ENCODE measurements around the gene NUDT14. TPM values are rescaled to one million over a fixed set of nuclear protein-coding genes. Genes with fewer than 3 reads are reported as not detected.
A peak's percentile ranks its signal among the peaks of the same experiment; 100 is the strongest.

The NUDT14 gene
- total RNA-seq (2014; rRNA removed; shearing (Covaris generic)), result 18.3 and 41.4 TPM in 2 replicates

GRCh38 chr14:105180592-105181548 is at the start of gene NUDT14:
Gene NUDT14, minus strand, starts transcription at chr14:105181312. Its CDS starts 103 bp downstream, at chr14:105181209.
- DNase-seq (ENCODE audit: low read depth), result peak; percentile 86

GRCh38 chr14:105229099-105229655 is 48.1 kb upstream of the NUDT14 start:
- no peak for DNase-seq (ENCODE audit: low read depth)

GRCh38 chr14:105228562-105228961 is 47.5 kb upstream of the NUDT14 start:
- DNase-seq (ENCODE audit: low read depth), result no peak

- DNase-seq (ENCODE audit: low read depth), result no peak
These were observed 46.2 kb upstream of the NUDT14 start for GRCh38 chr14:105227346-105227745.

- DNase-seq (ENCODE audit: low read depth), result no peak
These were observed 45.1 kb upstream of the NUDT14 start for GRCh38 chr14:105226198-105226597.

GRCh38 chr14:105224845-105225570 is 43.9 kb upstream of the NUDT14 start:
- DNase-seq (ENCODE audit: low read depth), result no peak

- DNase-seq (ENCODE audit: low read depth), result no peak
These were observed 42.8 kb upstream of the NUDT14 start for GRCh38 chr14:105223770-105224544.

- DNase-seq (ENCODE audit: low read depth), result peak; percentile 95
These were observed 42.1 kb upstream of the NUDT14 start for GRCh38 chr14:105223260-105223659.

GRCh38 chr14:105221598-105222178 is 40.6 kb upstream of the NUDT14 start:
- DNase-seq (ENCODE audit: low read depth), result no peak

GRCh38 chr14:105220699-105221597 is 39.8 kb upstream of the NUDT14 start:
- DNase-seq (ENCODE audit: low read depth), result no peak

- DNase-seq (ENCODE audit: low read depth), result no peak
These were observed 38.6 kb upstream of the NUDT14 start for GRCh38 chr14:105219753-105220152.

- no peak for DNase-seq (ENCODE audit: low read depth)
These were observed 38.0 kb upstream of the NUDT14 start for GRCh38 chr14:105219043-105219612.

- no peak for DNase-seq (ENCODE audit: low read depth)
These were observed 37.5 kb upstream of the NUDT14 start for GRCh38 chr14:105218611-105219010.

GRCh38 chr14:105217774-105218173 is 36.7 kb upstream of the NUDT14 start:
- DNase-seq (ENCODE audit: low read depth), result no peak

- no peak for DNase-seq (ENCODE audit: low read depth)
These were observed 35.6 kb upstream of the NUDT14 start for GRCh38 chr14:105216490-105217247.

GRCh38 chr14:105215602-105216001 is 34.5 kb upstream of the NUDT14 start:
- DNase-seq (ENCODE audit: low read depth), result no peak

- no peak for DNase-seq (ENCODE audit: low read depth)
These were observed 33.3 kb upstream of the NUDT14 start for GRCh38 chr14:105214324-105214915.

- DNase-seq (ENCODE audit: low read depth), result no peak
These were observed 32.2 kb upstream of the NUDT14 start for GRCh38 chr14:105213361-105213760.

Measured in Daoy (cell line).